Cardiac muscle cell (in vitro differentiated cells and primary cell): Measurements from ENCODE around the gene AP2A2. TPM values are rescaled to one million over a fixed set of nuclear protein-coding genes. Genes with fewer than 3 reads are reported as not detected.
A peak's percentile ranks its signal among the peaks of the same experiment; 100 is the strongest.

Experiments used
- DNase-seq, 2 donors: peaks; one replicate each; pipeline versions ENCODE4 v3.0.0 to v3.0.0-alpha.2; 2010 to 2017; ENCODE audit warnings: low read depth in 1 of 2, low spot score in 1 of 2
- H3K27ac ChIP-seq: fragments of 200-600 bp; sonication (generic); 2 replicates; pipeline ENCODE4 v1.5.1; 2016
- H3K27me3 ChIP-seq: fragments of 200-600 bp; sonication (generic); 2 replicates; pipeline ENCODE4 v1.6.0; 2016; ENCODE audit warnings: control low read depth
- H3K36me3 ChIP-seq: fragments of 200-600 bp; sonication (generic); 2 replicates; pipeline ENCODE4 v1.5.1; 2016; ENCODE audit warnings: control low read depth
- H3K4me1 ChIP-seq: fragments of 200-600 bp; sonication (generic); 2 replicates; pipeline ENCODE4 v1.8.1; 2017; ENCODE audit warnings: low read depth, mild to moderate bottlenecking, mixed run types
- H3K4me3 ChIP-seq: fragments of 200-600 bp; sonication (generic); 2 replicates; pipeline ENCODE4 v1.5.1; 2016; ENCODE audit warnings: mild to moderate bottlenecking
- H3K9me3 ChIP-seq: fragments of 200-600 bp; sonication (generic); 2 replicates; pipeline ENCODE4 v1.5.1; 2017; ENCODE audit warnings: low read depth, mild to moderate bottlenecking, control low read depth
- polyA plus RNA-seq: library from polyadenylated mRNA; unstranded; fragments of >200 nt; fragmentation: Nextera tagmentation; extraction: Ambion mirVana; gene quantifications from 2 replicates; pipeline ENCODE4 v1.2.1, GENCODE V29; 2016
- total RNA-seq: library from RNA; depleted of rRNA; stranded (reverse); fragments of >200 nt; gene quantifications from 2 replicates; pipeline ENCODE4 v1.2.3, GENCODE V29; 2016
- TF ChIP-seq, protein P1 (sequence below): IDR thresholded peaks from 2 replicates; pipeline ENCODE4 v1.5.1; 2012; ENCODE audit warnings: low read depth, mild to moderate bottlenecking, low read length

The AP2A2 gene
- total and polyA plus RNA-seq, 2 experiments from 2014 or later, result 47.6 to 77.6 TPM

DNA sequence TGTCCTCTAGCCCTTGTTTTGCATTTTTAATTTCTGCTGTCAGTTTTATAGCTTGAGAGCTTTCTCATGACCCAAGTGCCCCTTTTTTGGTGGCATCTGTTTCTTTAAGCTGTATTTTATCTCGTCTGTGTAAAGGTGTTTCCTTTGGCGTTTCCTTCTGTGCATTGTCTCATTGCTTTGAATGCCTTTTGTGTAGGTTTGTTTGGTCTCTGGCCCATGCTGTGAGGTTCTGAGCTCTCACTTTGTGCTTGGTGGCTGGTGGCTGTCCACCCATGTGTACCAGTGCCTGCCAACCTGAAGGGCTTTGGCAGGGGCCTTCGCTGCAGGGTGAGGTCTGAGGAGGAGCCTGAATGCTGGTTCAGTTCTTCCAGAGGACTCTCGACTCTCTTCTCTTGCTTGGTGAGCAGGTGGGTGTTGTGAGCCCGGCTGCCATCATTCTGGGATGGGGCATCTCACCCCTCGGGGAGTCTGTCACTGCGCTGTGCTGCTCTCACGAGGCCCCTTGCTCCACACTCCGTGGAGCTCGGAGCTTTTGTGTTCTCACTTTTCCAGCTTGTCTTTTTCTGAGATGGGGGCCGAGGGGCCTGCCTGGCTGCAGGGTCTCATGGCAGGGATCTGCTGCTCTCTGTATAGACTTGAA is 14.9 kb downstream of the AP2A2 start:
- Histone ChIP-seq H3K4me1 (peaks cover 15% of the 10 kb centered on the region), H3K4me3 (no peak overlapping the region), H3K9me3 (no peaks in the 10 kb centered on the region), H3K27me3 (no peaks in the 10 kb centered on the region), H3K36me3 (no peaks in the 10 kb centered on the region), H3K27ac (peak overlapping the region; percentile 23)
- TF ChIP-seq, protein P1, sequence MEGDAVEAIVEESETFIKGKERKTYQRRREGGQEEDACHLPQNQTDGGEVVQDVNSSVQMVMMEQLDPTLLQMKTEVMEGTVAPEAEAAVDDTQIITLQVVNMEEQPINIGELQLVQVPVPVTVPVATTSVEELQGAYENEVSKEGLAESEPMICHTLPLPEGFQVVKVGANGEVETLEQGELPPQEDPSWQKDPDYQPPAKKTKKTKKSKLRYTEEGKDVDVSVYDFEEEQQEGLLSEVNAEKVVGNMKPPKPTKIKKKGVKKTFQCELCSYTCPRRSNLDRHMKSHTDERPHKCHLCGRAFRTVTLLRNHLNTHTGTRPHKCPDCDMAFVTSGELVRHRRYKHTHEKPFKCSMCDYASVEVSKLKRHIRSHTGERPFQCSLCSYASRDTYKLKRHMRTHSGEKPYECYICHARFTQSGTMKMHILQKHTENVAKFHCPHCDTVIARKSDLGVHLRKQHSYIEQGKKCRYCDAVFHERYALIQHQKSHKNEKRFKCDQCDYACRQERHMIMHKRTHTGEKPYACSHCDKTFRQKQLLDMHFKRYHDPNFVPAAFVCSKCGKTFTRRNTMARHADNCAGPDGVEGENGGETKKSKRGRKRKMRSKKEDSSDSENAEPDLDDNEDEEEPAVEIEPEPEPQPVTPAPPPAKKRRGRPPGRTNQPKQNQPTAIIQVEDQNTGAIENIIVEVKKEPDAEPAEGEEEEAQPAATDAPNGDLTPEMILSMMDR, result no peak
- no peak for DNase-seq

DNA sequence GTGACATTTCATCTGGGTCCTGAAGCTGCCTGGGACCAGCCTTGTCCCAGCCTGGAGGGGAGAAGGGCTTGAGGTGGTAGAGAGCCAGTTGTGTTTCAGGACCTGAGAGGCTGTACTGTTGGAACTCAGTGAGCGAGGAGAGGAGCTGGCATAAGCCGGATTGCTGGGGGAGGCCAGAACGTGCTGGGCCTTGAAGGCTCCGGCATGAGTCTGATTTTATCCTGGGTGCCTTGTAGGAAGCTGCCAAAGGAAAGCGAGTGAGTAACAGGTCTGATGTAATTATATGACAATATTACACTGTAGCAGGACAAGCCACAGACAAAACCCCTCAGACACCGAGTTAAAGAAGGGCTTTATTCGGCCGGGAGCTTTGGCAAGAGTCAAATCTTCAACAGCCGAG is 17.2 kb downstream of the AP2A2 start:
- DNase-seq, result peak in 1 of 2 donors; percentile 88
- Histone ChIP-seq H3K27ac (peak overlapping the region; percentile 53), H3K9me3 (no peaks in the 10 kb centered on the region), H3K36me3 (no peaks in the 10 kb centered on the region), H3K4me1 (peaks cover 15% of the 10 kb centered on the region), H3K4me3 (no peak overlapping the region), H3K27me3 (no peaks in the 10 kb centered on the region)
- TF ChIP-seq, protein P1, result no peak

DNA sequence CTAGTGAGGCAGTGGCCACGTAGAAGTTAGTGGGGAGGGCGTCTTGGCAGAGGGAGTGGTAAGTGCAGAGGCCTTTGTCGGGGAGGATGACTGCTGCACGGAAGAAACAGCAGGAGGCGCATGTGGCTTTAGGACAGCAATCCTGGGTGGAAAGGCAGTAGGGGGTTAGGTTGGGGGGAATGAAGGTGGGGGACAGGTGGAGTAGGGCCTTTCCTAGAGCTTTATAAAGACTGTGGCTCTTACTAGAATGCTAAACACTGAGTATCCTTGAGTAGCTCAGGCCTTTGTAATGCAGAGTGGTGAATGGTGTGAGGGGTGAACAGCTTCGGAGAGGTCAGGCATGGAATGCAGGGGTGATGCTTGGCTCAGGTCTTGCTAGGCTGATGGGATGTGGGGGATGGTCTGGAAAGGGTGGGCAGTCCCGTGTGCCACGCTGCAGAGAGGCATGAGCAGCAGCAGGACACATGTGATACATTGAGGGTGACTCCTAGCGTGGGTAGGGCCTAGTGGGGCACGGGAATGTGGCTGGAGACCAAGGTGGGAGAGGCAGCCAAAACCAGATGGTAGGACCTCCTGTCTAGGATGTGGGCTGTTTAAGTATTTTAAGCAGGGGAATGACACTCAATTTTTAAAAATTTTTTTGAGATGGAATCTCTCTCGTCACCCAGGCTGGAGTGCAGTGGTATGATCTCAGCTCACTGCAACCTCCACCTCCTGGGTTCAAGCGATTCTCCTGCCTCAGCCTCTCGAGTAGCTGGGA is 19.2 kb downstream of the AP2A2 start:
- TF ChIP-seq, protein P1, result peak; percentile 32
- Histone ChIP-seq H3K4me3 (no peak overlapping the region), H3K27ac (peak overlapping the region; percentile 35), H3K4me1 (peaks cover 15% of the 10 kb centered on the region), H3K9me3 (no peaks in the 10 kb centered on the region), H3K36me3 (no peaks in the 10 kb centered on the region), H3K27me3 (no peaks in the 10 kb centered on the region)
- DNase-seq, result peak; percentile 27 to 52

DNA sequence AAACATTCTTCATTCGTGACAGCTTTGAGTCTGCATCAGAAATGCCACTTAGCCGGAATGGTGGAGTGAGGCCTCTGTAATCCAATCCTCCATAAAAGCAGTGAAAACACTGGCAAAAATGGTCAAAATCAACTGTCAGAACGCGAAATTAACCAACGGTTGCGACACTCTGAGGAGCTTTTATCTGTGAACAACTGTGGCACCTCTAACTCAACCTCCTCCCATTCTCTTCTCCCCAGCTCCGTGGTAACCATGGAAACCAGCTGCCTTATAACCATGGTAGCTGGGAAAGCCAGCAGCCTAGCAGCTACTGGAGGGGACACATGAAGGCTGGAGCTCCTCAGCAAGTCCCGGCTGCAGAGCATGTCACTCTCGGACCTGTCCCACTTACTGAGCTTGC is 20.3 kb downstream of the AP2A2 start:
- TF ChIP-seq, protein P1, result no peak
- Histone ChIP-seq H3K4me3 (no peak overlapping the region), H3K4me1 (peaks cover 15% of the 10 kb centered on the region), H3K36me3 (no peaks in the 10 kb centered on the region), H3K27ac (no peak overlapping the region), H3K9me3 (no peaks in the 10 kb centered on the region), H3K27me3 (no peaks in the 10 kb centered on the region)
- DNase-seq, result peak in 1 of 2 donors; percentile 74

DNA sequence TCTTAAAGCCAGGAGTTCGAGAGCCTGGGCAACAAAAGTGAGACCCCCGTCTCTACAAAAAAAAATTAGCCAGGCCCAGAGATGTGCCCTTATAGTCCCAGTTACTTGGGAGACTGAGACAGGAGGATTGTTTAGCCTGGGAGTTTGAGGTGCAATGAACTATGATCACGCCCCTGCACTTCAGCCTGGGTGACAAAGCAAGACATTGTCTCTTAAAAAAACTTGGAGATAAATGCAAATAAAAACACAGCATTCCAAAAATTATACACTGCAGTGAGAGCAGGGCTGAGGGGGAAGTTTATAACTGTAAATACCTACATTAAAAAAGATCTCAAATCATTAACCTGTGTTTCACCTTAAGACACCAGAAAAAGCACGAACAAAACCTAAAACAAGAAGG is 22.1 kb downstream of the AP2A2 start:
- DNase-seq, result no peak
- Histone ChIP-seq H3K27me3 (no peaks in the 10 kb centered on the region), H3K36me3 (no peaks in the 10 kb centered on the region), H3K4me1 (peaks cover 16% of the 10 kb centered on the region), H3K9me3 (no peaks in the 10 kb centered on the region), H3K27ac (no peak overlapping the region), H3K4me3 (no peak overlapping the region)
- TF ChIP-seq, protein P1, result no peak
